ENCODE measurements around the gene TAAR1. TPM values are rescaled to one million over a fixed set of nuclear protein-coding genes. Genes with fewer than 3 reads are reported as not detected.

TAAR1 gene
- polyA plus RNA-seq, 1 of the 3 experiments (the other 2 are of a cell fraction) = not detected

GRCh38 chr6:132703936-132704335 is 45.0 kb upstream of the TAAR1 start:
- Histone ChIP-seq H3F3A (replicated peaks; ENCODE audit: insufficient read depth) (no peaks in the 10 kb centered on the region), H3K4me1 (ENCODE audit: control insufficient read depth in 1 of 2, insufficient read depth in 2 of 2, low read depth in 1 of 2, low read length in 1 of 2) (no peaks in the 10 kb centered on the region), H4K20me1 (ENCODE audit: insufficient read depth) (no peaks in the 10 kb centered on the region), H3K9me2 (no peaks in the 10 kb centered on the region), H3K27ac (ENCODE audit: low read depth in 2 of 2, low read length in 1 of 2) (no peak overlapping the region), H3K9ac (no peak overlapping the region), H3K9me3 (no peaks in the 10 kb centered on the region), H3K4me2 (no peak overlapping the region), H3K79me2 (ENCODE audit: insufficient read depth) (no peaks in the 10 kb centered on the region), H2AFZ (ENCODE audit: low read depth) (no peak overlapping the region), H3K4me3 (ENCODE audit: low read depth in 2 of 2, low read length in 1 of 2) (no peak overlapping the region), H3K27me3 (ENCODE audit: insufficient read depth) (no peaks in the 10 kb centered on the region), H3K36me3 (replicated peaks in 1 of 2; ENCODE audit: control insufficient read depth in 1 of 2, insufficient read depth in 2 of 2, low read length in 1 of 2) (no peaks in the 10 kb centered on the region)
- ChIA-PET CTCF (interaction anchor here (1.2 kb wide), 1 partner anchor 48 kb away, joined by 3 read pairs; no protein-coding TSS in a partner anchor), POLR2A (no interaction called here)
- TF ChIP-seq POLR2AphosphoS5 (IDR thresholded peaks at IDR 0.05; ENCODE audit: low read depth, low read length) = no peak
- TF ChIP-seq FOXM1 (IDR thresholded peaks at IDR 0.05; ENCODE audit: low read depth) = no peak
- TF ChIP-seq GABPA (IDR thresholded peaks at IDR 0.05; ENCODE audit: low read depth) = no peak
- no peak for TF ChIP-seq SMC3 (IDR thresholded peaks at IDR 0.05; ENCODE audit: low read depth, low read length)
- no peak for TF ChIP-seq FOSL2 (IDR thresholded peaks at IDR 0.05; ENCODE audit: borderline replicate concordance, low read depth)
- TF ChIP-seq, protein P1, sequence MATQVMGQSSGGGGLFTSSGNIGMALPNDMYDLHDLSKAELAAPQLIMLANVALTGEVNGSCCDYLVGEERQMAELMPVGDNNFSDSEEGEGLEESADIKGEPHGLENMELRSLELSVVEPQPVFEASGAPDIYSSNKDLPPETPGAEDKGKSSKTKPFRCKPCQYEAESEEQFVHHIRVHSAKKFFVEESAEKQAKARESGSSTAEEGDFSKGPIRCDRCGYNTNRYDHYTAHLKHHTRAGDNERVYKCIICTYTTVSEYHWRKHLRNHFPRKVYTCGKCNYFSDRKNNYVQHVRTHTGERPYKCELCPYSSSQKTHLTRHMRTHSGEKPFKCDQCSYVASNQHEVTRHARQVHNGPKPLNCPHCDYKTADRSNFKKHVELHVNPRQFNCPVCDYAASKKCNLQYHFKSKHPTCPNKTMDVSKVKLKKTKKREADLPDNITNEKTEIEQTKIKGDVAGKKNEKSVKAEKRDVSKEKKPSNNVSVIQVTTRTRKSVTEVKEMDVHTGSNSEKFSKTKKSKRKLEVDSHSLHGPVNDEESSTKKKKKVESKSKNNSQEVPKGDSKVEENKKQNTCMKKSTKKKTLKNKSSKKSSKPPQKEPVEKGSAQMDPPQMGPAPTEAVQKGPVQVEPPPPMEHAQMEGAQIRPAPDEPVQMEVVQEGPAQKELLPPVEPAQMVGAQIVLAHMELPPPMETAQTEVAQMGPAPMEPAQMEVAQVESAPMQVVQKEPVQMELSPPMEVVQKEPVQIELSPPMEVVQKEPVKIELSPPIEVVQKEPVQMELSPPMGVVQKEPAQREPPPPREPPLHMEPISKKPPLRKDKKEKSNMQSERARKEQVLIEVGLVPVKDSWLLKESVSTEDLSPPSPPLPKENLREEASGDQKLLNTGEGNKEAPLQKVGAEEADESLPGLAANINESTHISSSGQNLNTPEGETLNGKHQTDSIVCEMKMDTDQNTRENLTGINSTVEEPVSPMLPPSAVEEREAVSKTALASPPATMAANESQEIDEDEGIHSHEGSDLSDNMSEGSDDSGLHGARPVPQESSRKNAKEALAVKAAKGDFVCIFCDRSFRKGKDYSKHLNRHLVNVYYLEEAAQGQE (IDR thresholded peaks at IDR 0.05; ENCODE audit: low read depth, low read length) = no peak
- TF ChIP-seq EZH2phosphoT487 (IDR thresholded peaks at IDR 0.05; ENCODE audit: borderline replicate concordance, low read depth) = no peak
- TF ChIP-seq NRF1 (IDR thresholded peaks at IDR 0.05; ENCODE audit: low read depth, low read length) = no peak
- TF ChIP-seq, protein P2, sequence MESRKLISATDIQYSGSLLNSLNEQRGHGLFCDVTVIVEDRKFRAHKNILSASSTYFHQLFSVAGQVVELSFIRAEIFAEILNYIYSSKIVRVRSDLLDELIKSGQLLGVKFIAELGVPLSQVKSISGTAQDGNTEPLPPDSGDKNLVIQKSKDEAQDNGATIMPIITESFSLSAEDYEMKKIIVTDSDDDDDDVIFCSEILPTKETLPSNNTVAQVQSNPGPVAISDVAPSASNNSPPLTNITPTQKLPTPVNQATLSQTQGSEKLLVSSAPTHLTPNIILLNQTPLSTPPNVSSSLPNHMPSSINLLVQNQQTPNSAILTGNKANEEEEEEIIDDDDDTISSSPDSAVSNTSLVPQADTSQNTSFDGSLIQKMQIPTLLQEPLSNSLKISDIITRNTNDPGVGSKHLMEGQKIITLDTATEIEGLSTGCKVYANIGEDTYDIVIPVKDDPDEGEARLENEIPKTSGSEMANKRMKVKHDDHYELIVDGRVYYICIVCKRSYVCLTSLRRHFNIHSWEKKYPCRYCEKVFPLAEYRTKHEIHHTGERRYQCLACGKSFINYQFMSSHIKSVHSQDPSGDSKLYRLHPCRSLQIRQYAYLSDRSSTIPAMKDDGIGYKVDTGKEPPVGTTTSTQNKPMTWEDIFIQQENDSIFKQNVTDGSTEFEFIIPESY (IDR thresholded peaks at IDR 0.05; ENCODE audit: borderline replicate concordance, low read depth) = no peak
- no peak for TF ChIP-seq SIN3A (IDR thresholded peaks at IDR 0.05; ENCODE audit: borderline replicate concordance, low read depth, low read length)
- no peak for DNase-seq

DNA sequence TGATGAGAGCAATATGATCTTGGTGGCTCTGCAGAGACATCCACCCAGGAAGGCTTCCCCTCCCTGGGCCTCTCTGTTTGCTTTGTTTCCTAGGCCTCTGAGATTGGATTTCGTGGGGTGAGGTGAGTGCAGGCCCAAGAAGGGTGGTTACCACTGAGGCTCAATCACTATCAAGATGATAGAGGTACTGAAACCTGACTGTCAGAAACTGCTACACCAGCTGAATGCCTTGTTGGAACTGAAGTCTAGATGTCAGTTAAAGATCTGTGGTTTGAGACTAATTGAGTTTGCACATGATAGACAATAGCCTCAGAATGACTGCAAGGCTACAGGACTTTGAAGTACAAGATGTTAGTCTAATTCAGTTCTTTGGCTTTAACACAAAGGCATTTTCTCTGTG is 39.6 kb upstream of the TAAR1 start:
- ChIA-PET CTCF (no interaction called here), POLR2A (no interaction called here)
- no peaks in the 10 kb centered on the region for H4K20me1 ChIP-seq (ENCODE audit: insufficient read depth)
- 9% methylated on average over 1 of the region's 1 CpG for WGBS (ENCODE audit: low lambda C conversion rate)
- H3K27me3 ChIP-seq (ENCODE audit: insufficient read depth) = no peaks in the 10 kb centered on the region
- no peak overlapping the region for H3K9ac ChIP-seq
- H3K27ac ChIP-seq (ENCODE audit: low read depth in 2 of 2, low read length in 1 of 2) = no peak overlapping the region
- H3K4me3 ChIP-seq (ENCODE audit: low read depth in 2 of 2, low read length in 1 of 2) = no peak overlapping the region
- H3K4me2 ChIP-seq = no peak overlapping the region
- DNase-seq = no peak
- H3K4me1 ChIP-seq (ENCODE audit: control insufficient read depth in 1 of 2, insufficient read depth in 2 of 2, low read depth in 1 of 2, low read length in 1 of 2) = no peaks in the 10 kb centered on the region
- H3K79me2 ChIP-seq (ENCODE audit: insufficient read depth) = no peaks in the 10 kb centered on the region
- H3K9me2 ChIP-seq = no peaks in the 10 kb centered on the region
- no peaks in the 10 kb centered on the region for H3K36me3 ChIP-seq (replicated peaks in 1 of 2; ENCODE audit: control insufficient read depth in 1 of 2, insufficient read depth in 2 of 2, low read length in 1 of 2)
- H3K9me3 ChIP-seq = no peaks in the 10 kb centered on the region
- no peaks in the 10 kb centered on the region for H3F3A ChIP-seq (replicated peaks; ENCODE audit: insufficient read depth)
- no peak overlapping the region for H2AFZ ChIP-seq (ENCODE audit: low read depth)
- TF ChIP-seq ELF1 (IDR thresholded peaks at IDR 0.05) (no peak), CHD2 (IDR thresholded peaks at IDR 0.05; ENCODE audit: low read length, partially characterized antibody) (no peak), NRF1 (IDR thresholded peaks at IDR 0.05; ENCODE audit: low read depth, low read length) (no peak), EP300 (IDR thresholded peaks at IDR 0.05; ENCODE audit: borderline replicate concordance in 1 of 2, low read depth in 1 of 2, low read length in 1 of 2) (no peak), SMC3 (IDR thresholded peaks at IDR 0.05; ENCODE audit: low read depth, low read length) (no peak), NFIC (IDR thresholded peaks at IDR 0.05; ENCODE audit: borderline replicate concordance) (no peak)
- TF ChIP-seq, protein P2 (IDR thresholded peaks at IDR 0.05; ENCODE audit: borderline replicate concordance, low read depth) = no peak
- TF ChIP-seq, protein P3, sequence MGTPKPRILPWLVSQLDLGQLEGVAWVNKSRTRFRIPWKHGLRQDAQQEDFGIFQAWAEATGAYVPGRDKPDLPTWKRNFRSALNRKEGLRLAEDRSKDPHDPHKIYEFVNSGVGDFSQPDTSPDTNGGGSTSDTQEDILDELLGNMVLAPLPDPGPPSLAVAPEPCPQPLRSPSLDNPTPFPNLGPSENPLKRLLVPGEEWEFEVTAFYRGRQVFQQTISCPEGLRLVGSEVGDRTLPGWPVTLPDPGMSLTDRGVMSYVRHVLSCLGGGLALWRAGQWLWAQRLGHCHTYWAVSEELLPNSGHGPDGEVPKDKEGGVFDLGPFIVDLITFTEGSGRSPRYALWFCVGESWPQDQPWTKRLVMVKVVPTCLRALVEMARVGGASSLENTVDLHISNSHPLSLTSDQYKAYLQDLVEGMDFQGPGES (IDR thresholded peaks at IDR 0.05; ENCODE audit: low read depth, low read length) = no peak
